Glutamatergic neuron (in vitro differentiated cells): Measurements from ENCODE around the gene SFXN4. TPM values are rescaled to one million over a fixed set of nuclear protein-coding genes. Genes with fewer than 3 reads are reported as not detected.
"Not testable (repeated sequence)": the region's sequence is repeated elsewhere in the genome, so short reads cannot be mapped to it uniquely, and the experiment has no call there.

ENCODE experiments used
- DNase-seq: peaks from one replicate; pipeline ENCODE4 v3.0.0; 2022
- H3K27ac Mint-ChIP-seq: one replicate; pipeline ENCODE4 v1.8.0; 2020; ENCODE audit warnings: mild to moderate bottlenecking, mixed read lengths, inconsistent platforms; ENCODE audit not compliant: unreplicated experiment
- H3K27me3 Mint-ChIP-seq: one replicate; pipeline ENCODE4 v1.8.0; 2020; ENCODE audit warnings: mild to moderate bottlenecking, moderate library complexity, mixed read lengths, inconsistent platforms; ENCODE audit not compliant: unreplicated experiment
- H3K36me3 Mint-ChIP-seq: one replicate; pipeline ENCODE4 v1.8.0; 2020; ENCODE audit warnings: mild to moderate bottlenecking, mixed read lengths, inconsistent platforms; ENCODE audit not compliant: unreplicated experiment
- H3K4me1 Mint-ChIP-seq: one replicate; pipeline ENCODE4 v1.8.0; 2020; ENCODE audit warnings: mild to moderate bottlenecking, low read depth, mixed read lengths, inconsistent platforms; ENCODE audit not compliant: unreplicated experiment
- H3K4me3 Mint-ChIP-seq: one replicate; pipeline ENCODE4 v1.8.0; 2020; ENCODE audit warnings: mild to moderate bottlenecking, mixed read lengths, inconsistent platforms; ENCODE audit not compliant: unreplicated experiment
- H3K9me3 Mint-ChIP-seq: one replicate; pipeline ENCODE4 v1.8.0; 2020; ENCODE audit warnings: mild to moderate bottlenecking, moderate library complexity, mixed read lengths, inconsistent platforms; ENCODE audit not compliant: unreplicated experiment
- CTCF ChIP-seq: fragments of 200-600 bp; sonication (generic); IDR thresholded peaks from one replicate; pipeline ENCODE4 v1.5.0; 2021; ENCODE audit not compliant: partially characterized antibody, unreplicated experiment
- total RNA-seq: library from RNA; stranded (reverse); fragmentation: NEBNext Ultra II Directional; extraction: Animal tissue kit (Norgen Biotek cat#: 25700); gene quantifications from one replicate; pipeline ENCODE4 v1.2.1, GENCODE V29; 2021; ENCODE audit not compliant: unreplicated experiment

SFXN4 gene
- total RNA-seq, 1 donor from 2014 or later, result 12.2 TPM

- Mint-ChIP-seq H3K27ac (no peak overlapping the region), H3K27me3 (peaks cover 4% of the 10 kb centered on the region), H3K4me1 (peaks cover 4% of the 10 kb centered on the region), H3K36me3 (no peaks in the 10 kb centered on the region), H3K4me3 (no peak overlapping the region), H3K9me3 (peaks cover 5% of the 10 kb centered on the region)
- no peak for TF ChIP-seq CTCF
- no peak for DNase-seq
These were observed 64.0 kb downstream of the SFXN4 start for GRCh38 chr10:119101366-119102098.

GRCh38 chr10:119100434-119101238 is 64.9 kb downstream of the SFXN4 start:
- Mint-ChIP-seq H3K27me3 (peaks cover 4% of the 10 kb centered on the region), H3K4me1 (peaks cover 4% of the 10 kb centered on the region), H3K4me3 (no peak overlapping the region), H3K9me3 (peaks cover 5% of the 10 kb centered on the region), H3K36me3 (no peaks in the 10 kb centered on the region), H3K27ac (no peak overlapping the region)
- no peak for DNase-seq
- TF ChIP-seq CTCF, result no peak

- Mint-ChIP-seq H3K9me3 (peaks cover 4% of the 10 kb centered on the region), H3K36me3 (no peaks in the 10 kb centered on the region), H3K4me1 (peaks cover under 1% of the 10 kb centered on the region), H3K27ac (no peak overlapping the region), H3K4me3 (no peak overlapping the region), H3K27me3 (peaks cover 3% of the 10 kb centered on the region)
- DNase-seq, result no peak
- no peak for TF ChIP-seq CTCF
These were observed 66.9 kb downstream of the SFXN4 start for GRCh38 chr10:119098576-119098975.

GRCh38 chr10:119096641-119097415 is 68.7 kb downstream of the SFXN4 start:
- H3K27ac Mint-ChIP-seq, H3K4me3 Mint-ChIP-seq, H3K4me1 Mint-ChIP-seq, DNase-seq, H3K27me3 Mint-ChIP-seq, H3K9me3 Mint-ChIP-seq, H3K36me3 Mint-ChIP-seq: not testable (repeated sequence)

GRCh38 chr10:119095640-119096039 is 69.9 kb downstream of the SFXN4 start:
- TF ChIP-seq CTCF, result no peak
- H3K9me3 Mint-ChIP-seq, result peaks cover 2% of the 10 kb centered on the region
- H3K4me3 Mint-ChIP-seq, result no peak overlapping the region
- no peak for DNase-seq
- no peak overlapping the region for H3K27ac Mint-ChIP-seq
- no peaks in the 10 kb centered on the region for H3K4me1 Mint-ChIP-seq
- no peaks in the 10 kb centered on the region for H3K27me3 Mint-ChIP-seq
- H3K36me3 Mint-ChIP-seq, result no peaks in the 10 kb centered on the region
